ENCODE measurements around the gene PTPRN2. TPM values are rescaled to one million over a fixed set of nuclear protein-coding genes. Genes with fewer than 3 reads are reported as not detected.

The PTPRN2 gene
- total RNA-seq, 1 experiment from 2014 or later: 2.1 TPM

GRCh38 chr7:158550394-158550700 lies 37.3 kb downstream of the PTPRN2 start:
- POLR2A ChIA-PET: no interaction called here
- Histone ChIP-seq H3K4me1 (ENCODE audit: control insufficient read depth in 1 of 2, insufficient read depth in 2 of 2, low read length in 2 of 2) (no peaks in the 10 kb centered on the region), H3K79me2 (ENCODE audit: insufficient read depth, low read length) (no peaks in the 10 kb centered on the region), H3K36me3 (ENCODE audit: control insufficient read depth in 1 of 2, insufficient read depth in 2 of 2, low read length in 2 of 2) (no peaks in the 10 kb centered on the region), H3K4me2 (ENCODE audit: low read length) (no peak overlapping the region), H3K9ac (ENCODE audit: low read length) (no peak overlapping the region), H3K9me2 (ENCODE audit: insufficient read depth) (no peaks in the 10 kb centered on the region), H3K27me3 (ENCODE audit: insufficient read depth, low read length) (no peaks in the 10 kb centered on the region), H3K4me3 (replicated peaks in 1 of 2; ENCODE audit: low read depth in 1 of 2, low read length in 2 of 2) (no peak overlapping the region), H3K27ac (ENCODE audit: low read depth, low read length) (no peak overlapping the region), H3K9me3 (ENCODE audit: control insufficient read depth in 1 of 2, insufficient read depth in 1 of 2, low read depth in 1 of 2, low read length in 2 of 2) (no peaks in the 10 kb centered on the region), H4K20me1 (ENCODE audit: insufficient read depth) (no peaks in the 10 kb centered on the region), H2AFZ (ENCODE audit: low read depth, low read length, poor library complexity, severe bottlenecking) (no peak overlapping the region)
- CTCF ChIA-PET: no interaction called here
- no peak for ATAC-seq
- RAD21 ChIA-PET (ENCODE audit: low non-redundant PET in 1 of 2, low total read pairs in 2 of 2, uncharacterized antibody in 2 of 2, unreplicated experiment in 2 of 2): no interaction called here
- BruUV-seq (replicated peaks): no TSS peak
- intact Hi-C loops (cut with micrococcal nuclease): no loop called here
- no peak for DNase-seq (ENCODE audit: low read depth, low spot score)
- TF ChIP-seq SRF (IDR thresholded peaks at IDR 0.05; ENCODE audit: low read depth): no peak
- TF ChIP-seq EGR1 (IDR thresholded peaks at IDR 0.05; ENCODE audit: low read depth): no peak
- TF ChIP-seq REST (IDR thresholded peaks at IDR 0.05; ENCODE audit: low read depth): no peak
- TF ChIP-seq EZH2phosphoT487 (IDR thresholded peaks at IDR 0.05; ENCODE audit: borderline replicate concordance): no peak
- TF ChIP-seq CTCF (IDR thresholded peaks at IDR 0.05 in 2 of 3, conservative IDR thresholded peaks at IDR 0.05 in 1 of 3; ENCODE audit: borderline replicate concordance in 1 of 3, insufficient read depth in 1 of 3, low read depth in 2 of 3, low read length in 2 of 3): no peak
- TF ChIP-seq ATF3 (IDR thresholded peaks at IDR 0.05): no peak
- TF ChIP-seq ZBTB33 (IDR thresholded peaks at IDR 0.05; ENCODE audit: extremely low read depth, insufficient replicate concordance, low read length): no peak
- no peak for TF ChIP-seq POLR2AphosphoS5 (IDR thresholded peaks at IDR 0.05; ENCODE audit: low read depth, low read length)
- no peak for TF ChIP-seq JUND (IDR thresholded peaks at IDR 0.05)
- no peak for TF ChIP-seq MAX (IDR thresholded peaks at IDR 0.05)
- no peak for TF ChIP-seq RAD21 (IDR thresholded peaks at IDR 0.05; ENCODE audit: low read depth)
- no peak for TF ChIP-seq POLR2A (IDR thresholded peaks at IDR 0.05; ENCODE audit: borderline replicate concordance, extremely low read depth, insufficient read depth, insufficient read length)
- no peak for TF ChIP-seq CBX3 (IDR thresholded peaks at IDR 0.05; ENCODE audit: low read depth)
- TF ChIP-seq ZFX (IDR thresholded peaks at IDR 0.05): no peak
- no peak for TF ChIP-seq FOSL1 (IDR thresholded peaks at IDR 0.05; ENCODE audit: low read depth)
- TF ChIP-seq ELF1 (IDR thresholded peaks at IDR 0.05; ENCODE audit: borderline replicate concordance, low read depth): no peak
- no peak for TF ChIP-seq YY1 (IDR thresholded peaks at IDR 0.05; ENCODE audit: extremely low read depth, insufficient replicate concordance, low read depth, low read length)
